ENCODE data around the gene DYNLT2.
"Not testable (repeated sequence)": the region's sequence is repeated elsewhere in the genome, so short reads cannot be mapped to it uniquely, and the experiment has no call there.

The DYNLT2 gene

DNA sequence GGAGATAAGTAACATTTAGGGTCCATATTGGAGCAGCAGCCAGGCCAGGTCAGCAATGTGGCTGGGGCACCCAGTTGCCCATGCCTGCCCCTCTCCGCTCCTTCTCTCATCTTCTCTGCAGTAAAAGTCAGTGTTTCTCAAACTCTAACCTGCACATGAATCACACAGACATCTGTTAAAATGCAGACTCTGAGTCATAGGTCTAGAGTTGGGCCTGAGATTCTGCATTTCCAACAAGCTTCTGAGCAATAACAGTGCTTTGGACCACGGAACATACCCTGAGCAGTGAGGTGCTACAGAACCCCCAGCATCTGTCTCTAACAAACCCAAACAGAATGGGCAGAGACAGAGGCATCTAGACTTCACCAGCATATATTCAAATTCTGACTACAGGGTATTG, 37.2 kb downstream of the DYNLT2 start:
- ATAC-seq (ENCODE audit: low read depth) = no peak
- no peak overlapping the region for H3K4me3 Mint-ChIP-seq

GRCh38 chr6:169710009-169710408, 41.4 kb downstream of the DYNLT2 start:
- H3K27me3 Mint-ChIP-seq = no peaks in the 10 kb centered on the region
- no peak for ATAC-seq (ENCODE audit: low read depth)

More for the DNA sequence above, 37.2 kb downstream of the DYNLT2 start:
- H3K36me3 Mint-ChIP-seq = peaks cover 9% of the 10 kb centered on the region
- no peaks in the 10 kb centered on the region for H3K9me3 Mint-ChIP-seq
- no peak overlapping the region for H3K27ac Mint-ChIP-seq
- peaks cover under 1% of the 10 kb centered on the region for H3K4me1 Mint-ChIP-seq
- no peak for DNase-seq (ENCODE audit: low spot score in 2 of 2)
- no peaks in the 10 kb centered on the region for H3K27me3 Mint-ChIP-seq

GRCh38 chr6:169709293-169709692, 42.1 kb downstream of the DYNLT2 start:
- Mint-ChIP-seq H3K4me3 (no peak overlapping the region), H3K27me3 (no peaks in the 10 kb centered on the region), H3K27ac (no peak overlapping the region), H3K36me3 (peaks cover 5% of the 10 kb centered on the region), H3K4me1 (peaks cover 21% of the 10 kb centered on the region), H3K9me3 (no peaks in the 10 kb centered on the region)
- no peak for ATAC-seq (ENCODE audit: low read depth)
- no peak for DNase-seq (ENCODE audit: low spot score in 2 of 2)

More at GRCh38 chr6:169710009-169710408, 41.4 kb downstream of the DYNLT2 start:
- Mint-ChIP-seq H3K27ac (no peak overlapping the region), H3K36me3 (peaks cover 5% of the 10 kb centered on the region), H3K9me3 (no peaks in the 10 kb centered on the region), H3K4me1 (peaks cover 17% of the 10 kb centered on the region), H3K4me3 (no peak overlapping the region)
- no peak for DNase-seq (ENCODE audit: low spot score in 2 of 2)

- Mint-ChIP-seq H3K4me3 (no peak overlapping the region), H3K27me3 (no peaks in the 10 kb centered on the region), H3K36me3 (peaks cover 5% of the 10 kb centered on the region), H3K27ac (no peak overlapping the region), H3K4me1 (peaks cover 27% of the 10 kb centered on the region), H3K9me3 (no peaks in the 10 kb centered on the region)
- no peak for ATAC-seq (ENCODE audit: low read depth)
- DNase-seq (ENCODE audit: low spot score in 2 of 2) = no peak
Measured at GRCh38 chr6:169707772-169708171, 43.6 kb downstream of the DYNLT2 start.

- ATAC-seq (ENCODE audit: low read depth) (peak; percentile 1), DNase-seq (ENCODE audit: low spot score in 2 of 2) (no peak)
- no peaks in the 10 kb centered on the region for H3K9me3 Mint-ChIP-seq
- peaks cover 3% of the 10 kb centered on the region for H3K36me3 Mint-ChIP-seq
- peaks cover 38% of the 10 kb centered on the region for H3K4me1 Mint-ChIP-seq
- peak overlapping the region; percentile 91 for H3K27ac Mint-ChIP-seq
- H3K4me3 Mint-ChIP-seq = peak overlapping the region; percentile 88
- H3K27me3 Mint-ChIP-seq = no peaks in the 10 kb centered on the region
Measured at GRCh38 chr6:169702840-169703246, 48.5 kb downstream of the DYNLT2 start.

DNA sequence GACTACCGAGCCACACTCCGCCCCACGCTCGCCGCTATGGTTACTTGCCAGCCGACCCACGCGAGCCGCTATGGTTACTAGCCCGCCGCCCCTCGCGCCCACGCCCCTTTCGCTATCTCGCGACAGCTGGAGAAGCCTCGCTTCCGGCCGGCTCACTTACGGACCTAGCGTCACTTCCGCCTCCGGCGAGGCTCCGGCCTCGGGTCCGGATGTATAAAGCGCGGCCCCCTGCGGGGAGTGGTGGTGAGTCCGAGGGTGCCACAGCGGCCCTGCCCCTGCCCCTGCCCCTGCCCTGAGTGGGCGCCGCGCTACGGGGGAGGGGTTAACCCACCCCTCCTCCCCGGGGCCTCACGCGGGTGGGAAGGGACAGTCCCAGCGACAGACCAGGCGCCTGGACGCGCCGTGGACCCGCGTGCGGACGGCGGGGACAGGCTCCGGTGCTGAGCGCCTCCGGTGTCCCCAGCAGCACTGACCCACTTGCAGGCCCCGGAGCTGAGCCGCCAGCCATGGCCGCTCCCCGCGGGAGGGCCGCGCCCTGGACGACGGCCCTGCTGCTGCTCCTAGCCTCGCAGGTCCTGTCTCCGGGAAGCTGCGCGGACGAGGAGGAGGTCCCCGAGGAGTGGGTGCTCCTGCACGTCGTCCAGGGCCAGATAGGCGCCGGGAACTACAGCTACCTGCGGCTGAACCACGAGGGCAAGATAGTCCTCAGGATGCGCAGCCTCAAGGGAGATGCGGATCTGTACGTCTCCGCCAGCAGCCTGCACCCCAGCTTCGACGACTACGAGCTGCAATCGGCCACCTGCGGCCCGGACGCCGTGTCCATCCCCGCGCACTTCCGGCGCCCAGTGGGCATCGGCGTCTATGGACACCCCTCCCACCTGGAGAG, 49.2 kb downstream of the DYNLT2 start, which contains the start of the genes C6orf120 and WDR27:
TSS of gene C6orf120 (plus strand) at position 173 of the 886 bp plus-strand sequence. CDS start at position 507, 334 bp downstream.
TSS of gene WDR27 (minus strand) at position 76 of the 886 bp plus-strand sequence. CDS start 13,024 bp downstream, outside the sequence.
- Mint-ChIP-seq H3K4me1 (peaks cover 36% of the 10 kb centered on the region), H3K27ac (peak within 1 kb of the TSS; percentile 91), H3K27me3 (no peaks in the 10 kb centered on the region), H3K4me3 (peak within 1 kb of the TSS; percentile 88), H3K36me3 (peaks cover 5% of the 10 kb centered on the region), H3K9me3 (no peaks in the 10 kb centered on the region)
- DNase-seq (ENCODE audit: low spot score in 2 of 2) (peak; percentile 93 to 94), ATAC-seq (ENCODE audit: low read depth) (peak; percentile 88)

GRCh38 chr6:169701311-169701953, 49.9 kb downstream of the DYNLT2 start:
- H3K36me3 Mint-ChIP-seq = peaks cover 4% of the 10 kb centered on the region
- H3K4me3 Mint-ChIP-seq = peak overlapping the region; percentile 88
- peak overlapping the region; percentile 91 for H3K27ac Mint-ChIP-seq
- H3K27me3 Mint-ChIP-seq = no peaks in the 10 kb centered on the region
- DNase-seq (ENCODE audit: low spot score in 2 of 2) (no peak), ATAC-seq (ENCODE audit: low read depth) (peak; percentile 6)
- H3K4me1 Mint-ChIP-seq = peaks cover 31% of the 10 kb centered on the region
- H3K9me3 Mint-ChIP-seq = no peaks in the 10 kb centered on the region

DNA sequence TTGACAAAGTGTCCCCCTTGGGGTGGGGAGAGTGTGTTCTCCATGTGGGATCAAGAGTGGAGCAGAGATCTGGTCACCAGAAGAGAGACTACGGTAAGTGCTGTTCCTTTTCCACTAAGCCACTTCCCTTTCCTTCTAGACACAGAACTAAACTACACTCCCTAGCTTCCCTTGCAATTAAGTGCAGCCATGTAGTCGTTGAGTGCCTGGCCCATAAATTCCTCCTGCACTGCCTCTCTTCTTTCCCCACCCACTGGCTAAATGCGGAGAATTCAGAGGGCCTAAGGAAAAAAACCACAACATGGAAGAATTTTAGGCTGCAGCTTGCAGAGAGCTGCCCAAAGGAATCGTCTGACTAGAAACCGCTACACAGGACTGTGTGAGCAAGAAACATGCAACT, 51.1 kb downstream of the DYNLT2 start:
- Mint-ChIP-seq H3K9me3 (peaks cover 1% of the 10 kb centered on the region), H3K4me3 (peak overlapping the region; percentile 24), H3K36me3 (peaks cover 6% of the 10 kb centered on the region), H3K27me3 (no peaks in the 10 kb centered on the region), H3K27ac (no peak overlapping the region), H3K4me1 (peaks cover 26% of the 10 kb centered on the region)
- DNase-seq (ENCODE audit: low spot score in 2 of 2) (no peak), ATAC-seq (ENCODE audit: low read depth) (no peak)

GRCh38 chr6:169697115-169697514, 54.3 kb downstream of the DYNLT2 start:
- DNase-seq (ENCODE audit: low spot score in 2 of 2); ATAC-seq (ENCODE audit: low read depth); H3K4me3 Mint-ChIP-seq; H3K27ac Mint-ChIP-seq; H3K9me3 Mint-ChIP-seq; H3K27me3 Mint-ChIP-seq: not testable (repeated sequence)
- H3K36me3 Mint-ChIP-seq = peaks cover 21% of the 10 kb centered on the region
- peaks cover 12% of the 10 kb centered on the region for H3K4me1 Mint-ChIP-seq

GRCh38 chr6:169695131-169695530, 56.2 kb downstream of the DYNLT2 start:
- Mint-ChIP-seq H3K27ac (no peak overlapping the region), H3K4me3 (no peak overlapping the region), H3K9me3 (peaks cover 10% of the 10 kb centered on the region), H3K27me3 (no peaks in the 10 kb centered on the region), H3K4me1 (peaks cover 11% of the 10 kb centered on the region), H3K36me3 (peaks cover 24% of the 10 kb centered on the region)
- ATAC-seq (ENCODE audit: low read depth) (no peak), DNase-seq (ENCODE audit: low spot score in 2 of 2) (no peak)

GRCh38 chr6:169692516-169692915, 58.9 kb downstream of the DYNLT2 start:
- Mint-ChIP-seq H3K4me3 (no peak overlapping the region), H3K36me3 (peaks cover 32% of the 10 kb centered on the region), H3K27me3 (no peaks in the 10 kb centered on the region), H3K27ac (no peak overlapping the region), H3K4me1 (peaks cover 2% of the 10 kb centered on the region), H3K9me3 (peaks cover 13% of the 10 kb centered on the region)
- ATAC-seq (ENCODE audit: low read depth) (no peak), DNase-seq (ENCODE audit: low spot score in 2 of 2) (no peak)

DNA sequence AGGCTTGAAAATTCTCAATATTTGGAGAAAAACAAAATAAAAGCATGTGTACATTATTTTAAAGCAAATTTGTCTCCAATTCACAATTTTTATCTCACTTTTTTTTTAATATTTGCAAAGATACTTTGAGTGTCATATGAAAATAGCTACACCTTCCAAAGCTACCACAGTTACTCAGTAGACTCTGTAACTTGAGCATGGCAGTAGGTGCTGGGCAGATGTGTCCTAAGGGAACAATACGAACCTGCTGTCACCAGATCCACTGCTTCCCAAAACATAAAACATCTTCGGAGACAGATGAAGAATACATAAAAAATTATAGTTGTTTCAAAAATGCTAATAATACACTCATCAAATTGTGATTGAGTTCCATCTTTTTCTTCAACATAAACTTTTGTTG, 60.1 kb downstream of the DYNLT2 start:
- no peaks in the 10 kb centered on the region for H3K27me3 Mint-ChIP-seq
- ATAC-seq (ENCODE audit: low read depth) = no peak
- no peak for DNase-seq (ENCODE audit: low spot score in 2 of 2)
- H3K4me3 Mint-ChIP-seq = no peak overlapping the region
- H3K9me3 Mint-ChIP-seq = peaks cover 15% of the 10 kb centered on the region
- H3K4me1 Mint-ChIP-seq = peaks cover 2% of the 10 kb centered on the region
- H3K36me3 Mint-ChIP-seq = peaks cover 38% of the 10 kb centered on the region
- H3K27ac Mint-ChIP-seq = no peak overlapping the region
